ENCODE results near the gene NCAM2.

DNA sequence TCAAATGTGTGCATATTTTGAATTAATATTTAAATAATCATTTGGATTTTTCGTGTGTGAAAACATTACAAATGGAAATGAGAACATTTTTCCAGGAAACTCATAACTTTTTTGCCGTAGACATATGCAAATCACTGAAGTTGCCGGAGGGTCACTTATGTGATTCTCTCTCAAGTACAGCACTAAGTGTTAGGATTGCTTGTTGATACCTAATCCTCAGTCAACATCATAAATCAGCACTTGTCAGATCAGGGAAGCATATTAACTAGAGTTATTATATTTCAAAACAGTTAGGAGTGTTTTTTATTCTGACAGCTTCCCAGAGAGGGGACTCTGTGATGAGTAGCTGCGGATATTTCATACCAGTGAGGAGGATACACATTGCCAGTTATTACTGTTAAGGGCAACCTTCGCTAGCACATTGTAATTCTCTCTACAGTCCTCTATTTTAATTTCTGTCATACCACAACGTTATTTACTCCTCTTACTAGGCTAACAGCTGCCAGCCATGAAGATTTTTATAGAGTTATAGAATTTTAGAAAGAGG, 41.5 kb downstream of the NCAM2 start:
- TF ChIP-seq, protein P1, sequence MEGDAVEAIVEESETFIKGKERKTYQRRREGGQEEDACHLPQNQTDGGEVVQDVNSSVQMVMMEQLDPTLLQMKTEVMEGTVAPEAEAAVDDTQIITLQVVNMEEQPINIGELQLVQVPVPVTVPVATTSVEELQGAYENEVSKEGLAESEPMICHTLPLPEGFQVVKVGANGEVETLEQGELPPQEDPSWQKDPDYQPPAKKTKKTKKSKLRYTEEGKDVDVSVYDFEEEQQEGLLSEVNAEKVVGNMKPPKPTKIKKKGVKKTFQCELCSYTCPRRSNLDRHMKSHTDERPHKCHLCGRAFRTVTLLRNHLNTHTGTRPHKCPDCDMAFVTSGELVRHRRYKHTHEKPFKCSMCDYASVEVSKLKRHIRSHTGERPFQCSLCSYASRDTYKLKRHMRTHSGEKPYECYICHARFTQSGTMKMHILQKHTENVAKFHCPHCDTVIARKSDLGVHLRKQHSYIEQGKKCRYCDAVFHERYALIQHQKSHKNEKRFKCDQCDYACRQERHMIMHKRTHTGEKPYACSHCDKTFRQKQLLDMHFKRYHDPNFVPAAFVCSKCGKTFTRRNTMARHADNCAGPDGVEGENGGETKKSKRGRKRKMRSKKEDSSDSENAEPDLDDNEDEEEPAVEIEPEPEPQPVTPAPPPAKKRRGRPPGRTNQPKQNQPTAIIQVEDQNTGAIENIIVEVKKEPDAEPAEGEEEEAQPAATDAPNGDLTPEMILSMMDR (IDR thresholded peaks at IDR 0.05): no peak
- no peak for TF ChIP-seq POLR2A (IDR thresholded peaks at IDR 0.05)

Measured in heart left ventricle (tissue), 13 donors.